Kidney epithelial cell (primary cell): ENCODE measurements around the gene BIRC7. TPM values are rescaled to one million over a fixed set of nuclear protein-coding genes. Genes with fewer than 3 reads are reported as not detected.

Experiments
- DNase-seq: peaks from one replicate; pipeline ENCODE4 v3.0.0-alpha.2; 2010; ENCODE audit warnings: low read depth
- H3K27me3 ChIP-seq: 2 replicates; pipeline ENCODE4 v1.6.0; 2011; ENCODE audit warnings: low read length; ENCODE audit not compliant: control insufficient read depth, insufficient read depth
- H3K36me3 ChIP-seq: 2 replicates; pipeline ENCODE4 v1.5.1; 2011; ENCODE audit warnings: low read length; ENCODE audit not compliant: control insufficient read depth, insufficient read depth
- H3K4me3 ChIP-seq: 2 replicates; pipeline ENCODE4 v1.5.1; 2011; ENCODE audit warnings: low read depth, mild to moderate bottlenecking, control low read depth, low read length
- total RNA-seq: library from RNA; depleted of rRNA; stranded (reverse); fragments of >200 nt; gene quantifications from 2 replicates; pipeline ENCODE4 v1.2.3, GENCODE V29; 2015
- TF ChIP-seq, protein P1 (sequence below): IDR thresholded peaks from 2 replicates; pipeline ENCODE4 v1.5.1; 2011; ENCODE audit warnings: mild to moderate bottlenecking, moderate library complexity, low read length, control low read depth, inconsistent platforms; ENCODE audit not compliant: insufficient read depth, poor library complexity, severe bottlenecking

The BIRC7 gene
- total RNA-seq, 1 donor from 2014 or later: 12.8 TPM

DNA sequence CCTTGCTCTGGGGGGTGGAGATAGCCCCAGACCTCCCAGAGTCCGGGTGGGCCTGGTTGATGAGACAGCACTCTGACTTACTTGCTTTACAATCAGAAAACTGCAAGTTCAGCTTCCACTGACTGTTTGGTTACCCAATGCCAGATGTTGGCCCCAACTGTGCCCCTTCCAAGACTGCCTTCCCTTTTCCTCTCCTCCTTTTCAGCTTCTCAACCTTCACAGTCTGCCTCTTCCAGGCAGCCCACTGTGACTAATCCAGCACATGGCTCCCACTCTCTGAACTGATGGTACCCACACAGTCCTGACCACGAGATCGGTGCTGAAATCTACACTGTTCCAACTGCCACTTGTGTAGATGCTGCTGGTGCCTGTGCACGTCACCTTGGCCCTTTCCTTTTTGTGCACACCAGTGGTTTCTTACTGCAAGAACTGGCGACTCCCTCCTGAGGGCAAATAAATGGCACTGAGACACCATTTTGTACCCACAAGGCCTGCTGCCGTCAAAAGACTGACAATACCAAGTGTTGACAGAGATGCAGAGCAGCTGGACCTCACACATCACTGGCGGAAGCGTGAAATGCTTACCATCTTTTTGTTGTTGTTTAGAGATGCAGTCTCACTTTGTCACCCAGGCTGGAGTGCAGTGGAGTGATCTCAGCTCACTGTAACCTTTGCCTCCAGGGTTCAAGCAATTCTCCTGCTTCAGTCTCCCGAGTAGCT is 35.1 kb downstream of the BIRC7 start:
- TF ChIP-seq, protein P1, sequence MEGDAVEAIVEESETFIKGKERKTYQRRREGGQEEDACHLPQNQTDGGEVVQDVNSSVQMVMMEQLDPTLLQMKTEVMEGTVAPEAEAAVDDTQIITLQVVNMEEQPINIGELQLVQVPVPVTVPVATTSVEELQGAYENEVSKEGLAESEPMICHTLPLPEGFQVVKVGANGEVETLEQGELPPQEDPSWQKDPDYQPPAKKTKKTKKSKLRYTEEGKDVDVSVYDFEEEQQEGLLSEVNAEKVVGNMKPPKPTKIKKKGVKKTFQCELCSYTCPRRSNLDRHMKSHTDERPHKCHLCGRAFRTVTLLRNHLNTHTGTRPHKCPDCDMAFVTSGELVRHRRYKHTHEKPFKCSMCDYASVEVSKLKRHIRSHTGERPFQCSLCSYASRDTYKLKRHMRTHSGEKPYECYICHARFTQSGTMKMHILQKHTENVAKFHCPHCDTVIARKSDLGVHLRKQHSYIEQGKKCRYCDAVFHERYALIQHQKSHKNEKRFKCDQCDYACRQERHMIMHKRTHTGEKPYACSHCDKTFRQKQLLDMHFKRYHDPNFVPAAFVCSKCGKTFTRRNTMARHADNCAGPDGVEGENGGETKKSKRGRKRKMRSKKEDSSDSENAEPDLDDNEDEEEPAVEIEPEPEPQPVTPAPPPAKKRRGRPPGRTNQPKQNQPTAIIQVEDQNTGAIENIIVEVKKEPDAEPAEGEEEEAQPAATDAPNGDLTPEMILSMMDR: no peak
- Histone ChIP-seq H3K4me3 (no peak overlapping the region), H3K36me3 (no peaks in the 10 kb centered on the region), H3K27me3 (no peaks in the 10 kb centered on the region)
- no peak for DNase-seq

DNA sequence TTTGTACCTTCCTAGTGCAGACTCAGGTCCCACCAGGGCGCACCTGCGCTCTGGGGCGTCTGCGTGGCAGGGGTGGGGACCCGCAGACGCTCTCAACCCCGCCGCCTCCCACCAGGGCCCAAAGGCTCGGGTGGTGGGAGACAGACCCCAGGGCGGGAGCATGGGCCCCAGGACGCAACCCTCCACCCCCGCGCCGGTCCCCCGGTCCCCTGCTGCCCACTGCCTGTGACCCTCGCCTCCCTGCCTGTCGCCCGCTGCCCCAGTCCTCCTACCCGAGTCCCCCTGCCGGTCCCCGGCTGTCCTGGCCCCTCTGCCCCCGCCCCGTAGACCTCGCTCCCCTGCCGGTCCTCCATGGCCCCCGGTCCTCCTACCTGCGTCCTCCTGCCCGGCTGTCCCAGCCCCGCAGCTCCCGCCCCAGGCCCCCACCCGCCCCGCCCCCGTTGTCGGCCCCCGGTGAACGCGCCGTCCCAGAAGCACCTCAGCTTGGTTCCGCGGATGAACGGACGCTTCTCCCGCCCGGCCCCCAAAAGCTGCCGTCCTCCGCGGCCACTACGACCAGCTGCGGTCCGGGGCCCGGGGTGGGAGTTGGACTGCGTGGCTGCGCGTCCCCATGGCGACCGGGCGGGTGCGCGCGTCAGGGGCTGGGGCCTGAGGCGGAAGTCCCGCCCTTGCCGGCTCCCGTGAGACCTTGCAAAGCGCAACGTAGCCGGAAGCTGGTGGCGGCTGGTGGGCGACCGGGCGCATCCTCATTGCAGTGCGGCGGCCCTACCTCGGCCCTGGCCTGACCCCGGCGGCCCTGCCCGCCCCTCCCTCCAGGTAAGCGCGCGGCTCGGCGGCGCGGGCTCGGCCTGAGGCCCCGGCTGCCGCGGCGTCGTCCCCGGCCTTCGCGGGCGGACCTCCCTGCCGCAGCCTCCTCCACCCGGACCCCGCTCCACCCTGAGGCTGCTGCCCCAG is 36.7 kb downstream of the BIRC7 start, which contains the start of gene ARFGAP1:
Gene ARFGAP1 (plus strand): TSS at position 709 of the 954 bp plus-strand sequence. CDS start 2,768 bp downstream, outside the sequence.
- Histone ChIP-seq H3K36me3 (no peaks in the 10 kb centered on the region), H3K4me3 (peak within 1 kb of the TSS; percentile 77), H3K27me3 (no peaks in the 10 kb centered on the region)
- TF ChIP-seq, protein P1: no peak
- DNase-seq: peak; percentile 65

DNA sequence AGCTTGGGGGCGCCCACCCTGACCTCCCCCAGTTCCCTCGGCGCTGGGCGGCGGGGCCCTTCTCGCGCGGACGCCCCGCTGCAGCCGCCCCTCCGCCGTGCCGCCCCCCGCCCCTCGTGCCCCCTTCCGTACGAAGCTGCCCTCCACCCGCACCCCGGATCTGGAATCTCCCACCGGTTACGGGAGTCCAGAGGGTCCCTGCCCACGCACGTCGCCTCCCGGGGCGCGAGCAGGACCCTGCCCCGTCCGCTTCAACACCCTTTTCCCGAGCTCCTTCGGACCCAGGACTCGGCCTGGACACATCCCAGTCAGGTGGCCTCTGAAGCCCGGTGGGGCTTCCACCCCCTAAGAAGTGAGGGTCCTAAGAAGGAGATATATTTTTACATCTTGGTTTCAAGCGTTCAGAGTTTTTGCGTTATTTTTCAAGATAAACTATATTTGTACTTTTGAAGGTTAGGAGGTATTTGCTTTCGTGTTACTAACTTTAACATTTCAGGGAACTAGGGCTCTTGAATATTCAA is 37.4 kb downstream of the BIRC7 start:
- TF ChIP-seq, protein P1: no peak
- Histone ChIP-seq H3K27me3 (no peaks in the 10 kb centered on the region), H3K36me3 (peaks cover 2% of the 10 kb centered on the region), H3K4me3 (peak overlapping the region; percentile 77)
- DNase-seq: no peak

DNA sequence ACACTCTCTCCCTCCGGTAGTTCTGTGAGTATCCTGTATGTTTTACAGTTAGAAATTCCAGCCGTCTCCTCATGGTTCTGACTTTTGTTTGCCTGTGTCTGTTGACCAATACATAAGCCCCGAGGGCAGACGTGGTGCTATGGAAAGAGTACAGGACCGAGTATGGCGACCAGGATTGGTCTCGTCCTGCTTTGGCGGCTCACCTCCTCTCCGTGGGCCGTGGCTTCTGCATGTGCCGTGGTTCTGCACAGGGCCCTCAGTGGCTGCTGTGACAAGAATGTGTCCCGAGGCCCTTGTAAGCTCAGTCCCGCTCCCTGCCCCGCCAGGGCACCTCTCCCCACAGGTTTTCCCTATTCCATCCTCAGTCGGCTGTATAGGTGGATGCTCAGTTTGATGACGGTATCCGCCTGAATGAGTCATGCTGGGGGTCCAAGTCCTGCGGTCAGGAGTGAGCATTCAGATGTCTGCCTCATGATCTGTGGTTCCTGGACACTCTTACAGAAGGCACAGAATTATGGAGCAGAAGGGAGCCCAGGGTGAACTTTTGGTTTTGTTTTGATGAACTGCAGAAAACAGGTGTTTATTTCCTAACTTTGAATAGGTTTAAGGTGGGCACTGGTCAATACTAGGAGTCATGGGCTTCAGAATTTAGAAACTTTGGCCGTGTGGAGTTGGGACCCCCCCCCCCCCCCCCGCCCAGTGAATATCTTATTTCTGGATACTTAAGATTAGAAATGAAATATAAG is 38.1 kb downstream of the BIRC7 start:
- peaks cover 3% of the 10 kb centered on the region for H3K36me3 ChIP-seq
- H3K4me3 ChIP-seq: peak overlapping the region; percentile 77
- TF ChIP-seq, protein P1: no peak
- H3K27me3 ChIP-seq: no peaks in the 10 kb centered on the region
- DNase-seq: peak; percentile 61

DNA sequence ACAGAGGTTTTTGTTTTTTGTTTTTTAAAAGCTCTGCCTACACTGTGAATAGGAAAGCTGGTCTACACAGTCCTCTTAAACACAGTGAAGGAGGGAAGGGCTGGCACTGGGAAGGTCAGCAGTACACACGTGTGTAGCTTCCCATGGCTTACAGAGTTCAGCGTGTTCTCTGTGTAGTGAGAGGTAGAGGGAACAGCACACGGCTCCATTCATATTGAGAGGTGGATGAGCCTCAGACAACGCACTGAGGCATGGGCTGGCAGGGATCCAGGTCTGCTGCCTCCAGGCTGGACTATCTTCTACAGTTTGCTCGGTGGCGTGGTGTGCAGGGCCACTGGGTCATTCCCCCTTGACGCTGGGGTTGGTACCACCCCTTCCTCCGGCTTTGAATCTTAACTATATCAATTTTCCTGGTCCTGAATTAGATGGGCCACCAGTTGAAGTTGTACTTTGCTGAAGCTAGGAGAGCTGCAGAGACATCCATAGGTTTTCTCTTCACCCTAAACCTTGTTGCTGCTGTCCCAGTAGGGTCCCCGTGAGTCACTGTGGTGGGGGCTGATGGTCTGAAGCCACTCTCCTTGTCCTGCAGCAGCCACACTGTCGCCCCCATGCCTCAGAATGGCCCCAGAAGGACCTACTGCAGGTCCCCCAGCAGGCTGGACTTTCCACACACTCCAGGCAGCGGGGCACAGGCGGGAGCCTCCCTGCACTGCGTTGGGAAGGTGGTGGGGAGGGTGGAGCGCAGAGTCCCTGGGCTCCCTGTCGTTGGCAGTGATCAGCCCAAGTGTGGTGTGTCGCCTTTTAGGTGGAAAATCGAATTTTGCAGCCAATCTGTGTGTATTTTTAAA is 38.9 kb downstream of the BIRC7 start:
- TF ChIP-seq, protein P1: no peak
- Histone ChIP-seq H3K4me3 (no peak overlapping the region), H3K27me3 (no peaks in the 10 kb centered on the region), H3K36me3 (peaks cover 3% of the 10 kb centered on the region)
- no peak for DNase-seq
